CD4-positive, alpha-beta T cell treated with Interleukin-12 subunit alpha and Interleukin-12 subunit beta, for 1 hour (primary cell): ENCODE measurements around the gene IQGAP2.
A peak's percentile ranks its signal among the peaks of the same experiment; 100 is the strongest.

Experiments
- DNase-seq: peaks from one replicate; pipeline ENCODE4 v3.0.0-alpha.2; 2020

Gene IQGAP2

GRCh38 chr5:76384189-76384588 lies 18.9 kb upstream of the IQGAP2 start:
- DNase-seq, result no peak

- no peak for DNase-seq
Observed at GRCh38 chr5:76384705-76385104, 18.4 kb upstream of the IQGAP2 start.

GRCh38 chr5:76385540-76385939 lies 17.5 kb upstream of the IQGAP2 start:
- no peak for DNase-seq

GRCh38 chr5:76386360-76386759 lies 16.7 kb upstream of the IQGAP2 start:
- no peak for DNase-seq

GRCh38 chr5:76388236-76388635 lies 14.8 kb upstream of the IQGAP2 start:
- DNase-seq, result no peak

GRCh38 chr5:76388791-76389512 lies 14.1 kb upstream of the IQGAP2 start:
- no peak for DNase-seq

- no peak for DNase-seq
Observed at GRCh38 chr5:76389513-76390154, 13.5 kb upstream of the IQGAP2 start.

GRCh38 chr5:76391014-76391413 lies 12.1 kb upstream of the IQGAP2 start:
- peak; percentile 37 for DNase-seq

GRCh38 chr5:76393035-76393680 lies 9.9 kb upstream of the IQGAP2 start:
- DNase-seq, result peak; percentile 44

GRCh38 chr5:76397200-76397599 lies 5.9 kb upstream of the IQGAP2 start:
- no peak for DNase-seq

GRCh38 chr5:76399268-76399667 lies 3.8 kb upstream of the IQGAP2 start:
- no peak for DNase-seq

- DNase-seq, result no peak
Observed at GRCh38 chr5:76400466-76400865, 2.6 kb upstream of the IQGAP2 start.

- DNase-seq, result peak; percentile 29
Observed at GRCh38 chr5:76401801-76402250, 1.3 kb upstream of the IQGAP2 start.

GRCh38 chr5:76402251-76402885 lies 717 bp upstream of the IQGAP2 start:
- DNase-seq, result peak; percentile 88

GRCh38 chr5:76403766-76404222 lies 709 bp downstream of the IQGAP2 start:
- peak; percentile 74 for DNase-seq

- peak; percentile 79 for DNase-seq
Observed at GRCh38 chr5:76404223-76405211, 1.4 kb downstream of the IQGAP2 start.

- no peak for DNase-seq
Observed at GRCh38 chr5:76406014-76406413, 2.9 kb downstream of the IQGAP2 start.

GRCh38 chr5:76406673-76407072 lies 3.6 kb downstream of the IQGAP2 start:
- no peak for DNase-seq

GRCh38 chr5:76408104-76408654 lies 5.1 kb downstream of the IQGAP2 start:
- no peak for DNase-seq

GRCh38 chr5:76412511-76412910 lies 9.4 kb downstream of the IQGAP2 start:
- no peak for DNase-seq

- DNase-seq, result no peak
Observed at GRCh38 chr5:76413746-76414145, 10.7 kb downstream of the IQGAP2 start.

GRCh38 chr5:76414788-76415187 lies 11.7 kb downstream of the IQGAP2 start:
- DNase-seq, result no peak
